GM23338 (cell line): ENCODE results near the gene IGDCC3.

Experiments
- CREB1 ChIP-seq: fragments of 250-450 bp; sonication (Bioruptor Pico); IDR thresholded peaks from 2 replicates; pipeline ENCODE4 v1.5.0; 2020; ENCODE audit warnings: low read depth, mild to moderate bottlenecking, moderate library complexity
- EZH2 ChIP-seq: fragments of 200-600 bp; sonication (generic); IDR thresholded peaks from one replicate; pipeline ENCODE4 v1.8.0; 2017; ENCODE audit warnings: antibody characterized with exemption, mild to moderate bottlenecking, low read depth; ENCODE audit not compliant: unreplicated experiment
- REST ChIP-seq: IDR thresholded peaks from one replicate; pipeline ENCODE4 v1.6.1; 2018; ENCODE audit warnings: antibody characterized with exemption; ENCODE audit not compliant: unreplicated experiment
- TF ChIP-seq, protein P1 (sequence below), 2 experiments: fragments of 200-600 bp in 1 of 2; sonication (generic) in 1 of 2; conservative IDR thresholded peaks; 2 replicates each; pipeline versions ENCODE4 v1.5.1 to v1.6.1; 2016 to 2017; ENCODE audit warnings: antibody characterized with exemption in 2 of 2, low read depth in 2 of 2, mild to moderate bottlenecking in 2 of 2, moderate library complexity in 1 of 2

DNA sequence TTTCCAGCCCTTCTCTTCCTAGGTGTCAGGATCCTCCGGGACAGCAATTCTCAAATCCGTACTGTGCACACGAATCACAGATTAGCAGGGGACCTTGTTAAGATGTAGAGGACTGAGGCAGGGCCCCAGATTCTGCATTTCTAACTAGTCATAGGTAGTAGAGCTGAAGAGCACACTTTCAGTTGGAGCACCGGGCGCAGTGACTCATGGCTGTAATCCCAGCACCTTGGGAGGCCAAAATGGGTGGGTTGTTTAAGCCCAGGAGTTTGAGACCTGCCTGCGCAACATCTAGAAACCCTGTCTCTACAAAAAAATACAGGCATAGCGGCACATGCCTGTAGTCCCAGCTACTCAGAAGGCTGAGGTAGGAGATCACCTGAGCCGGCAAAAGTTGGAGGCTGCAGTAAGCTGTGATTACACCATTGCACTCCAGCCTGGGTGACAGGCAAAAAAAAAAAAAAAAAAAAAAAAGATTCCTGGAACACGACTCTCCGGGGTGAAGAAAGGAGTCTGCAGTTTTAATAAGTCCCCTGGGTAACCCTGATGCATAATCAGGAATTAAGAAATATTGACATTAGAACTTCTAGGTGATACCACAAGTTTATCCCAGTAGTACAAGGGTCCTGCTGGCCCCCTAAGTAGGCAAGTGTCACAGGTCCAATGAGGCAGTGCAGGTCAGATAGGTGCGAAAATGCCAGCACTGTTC is 21.4 kb upstream of the IGDCC3 start:
- TF ChIP-seq REST = no peak
- TF ChIP-seq, protein P1, sequence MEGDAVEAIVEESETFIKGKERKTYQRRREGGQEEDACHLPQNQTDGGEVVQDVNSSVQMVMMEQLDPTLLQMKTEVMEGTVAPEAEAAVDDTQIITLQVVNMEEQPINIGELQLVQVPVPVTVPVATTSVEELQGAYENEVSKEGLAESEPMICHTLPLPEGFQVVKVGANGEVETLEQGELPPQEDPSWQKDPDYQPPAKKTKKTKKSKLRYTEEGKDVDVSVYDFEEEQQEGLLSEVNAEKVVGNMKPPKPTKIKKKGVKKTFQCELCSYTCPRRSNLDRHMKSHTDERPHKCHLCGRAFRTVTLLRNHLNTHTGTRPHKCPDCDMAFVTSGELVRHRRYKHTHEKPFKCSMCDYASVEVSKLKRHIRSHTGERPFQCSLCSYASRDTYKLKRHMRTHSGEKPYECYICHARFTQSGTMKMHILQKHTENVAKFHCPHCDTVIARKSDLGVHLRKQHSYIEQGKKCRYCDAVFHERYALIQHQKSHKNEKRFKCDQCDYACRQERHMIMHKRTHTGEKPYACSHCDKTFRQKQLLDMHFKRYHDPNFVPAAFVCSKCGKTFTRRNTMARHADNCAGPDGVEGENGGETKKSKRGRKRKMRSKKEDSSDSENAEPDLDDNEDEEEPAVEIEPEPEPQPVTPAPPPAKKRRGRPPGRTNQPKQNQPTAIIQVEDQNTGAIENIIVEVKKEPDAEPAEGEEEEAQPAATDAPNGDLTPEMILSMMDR (conservative IDR thresholded peaks at IDR 0.05; ENCODE audit: low read depth in 2 of 2) = no peak
- TF ChIP-seq CREB1 (CRISPR knock-in tag) = no peak
- no peak for TF ChIP-seq EZH2
